Psoas muscle (tissue), 8 donors: ENCODE data around the gene SNX19. TPM values are rescaled to one million over a fixed set of nuclear protein-coding genes. Genes with fewer than 3 reads are reported as not detected.

Source experiments
- ATAC-seq, 4 donors: fragments of 200-7000 bp; cut with Tn5 transposase; one replicate each; pipeline ENCODE4 v1.9.1; 2020; ENCODE audit warnings: moderate library complexity in 3 of 4, mild to moderate bottlenecking in 2 of 4
- DNase-seq, 2 donors: peaks; one replicate each; pipeline ENCODE4 v3.0.0-alpha.2; 2020
- H3K27ac ChIP-seq: fragments of 200-600 bp; one replicate; pipeline ENCODE4 v1.8.0; 2022
- H3K27me3 ChIP-seq, 3 donors: fragments of 200-600 bp in 1 of 3; one replicate each; pipeline versions ENCODE4 v1.6.1 to v1.8.0; 2013 to 2022; ENCODE audit warnings: low read length in 2 of 3, mild to moderate bottlenecking in 2 of 3, moderate library complexity in 1 of 3; ENCODE audit not compliant: insufficient read depth in 3 of 3
- H3K36me3 ChIP-seq, 2 donors: fragments of 200-600 bp in 1 of 2; one replicate each; pipeline versions ENCODE4 v1.6.1 to v1.8.0; 2013 to 2022; ENCODE audit warnings: low read depth in 1 of 2, mild to moderate bottlenecking in 1 of 2, moderate library complexity in 1 of 2; ENCODE audit not compliant: insufficient read depth in 1 of 2
- H3K4me1 ChIP-seq: fragments of 200-600 bp; one replicate; pipeline ENCODE4 v1.8.0; 2022
- H3K4me3 ChIP-seq: fragments of 200-600 bp; one replicate; pipeline ENCODE4 v1.8.0; 2022; ENCODE audit warnings: mild to moderate bottlenecking
- H3K9me3 ChIP-seq: fragments of 200-600 bp; one replicate; pipeline ENCODE4 v1.8.0; 2022
- WGBS, 3 donors: extraction: QIAGEN DNeasy Blood & Tissue Kit; methylation state at CpG; one replicate each; pipeline versions ENCODE4 v1.1.6 to v1.1.7; 2013; 5-methylcytosine and 5-hydroxymethylcytosine counted together
- intact Hi-C, 2 donors: fragments of 100-400 bp; cut with DNase I; formaldehyde crosslinking; loops; one replicate each; pipeline versions ENCODE4 v1.11.0 to v1.14.2; 2022
- polyA plus RNA-seq, 3 donors: library from polyadenylated mRNA; stranded (reverse); fragments of 200-250 nt; gene quantifications; one replicate each; pipeline ENCODE4 v1.2.3, GENCODE V29; 2013
- total RNA-seq, 4 donors: library from RNA; stranded (reverse); fragmentation: NEBNext Ultra II Directional in 2 of 4; extraction: Animal tissue kit (Norgen Biotek cat#: 25700) in 2 of 4; gene quantifications; one replicate each; pipeline versions ENCODE4 v1.2.1 to v1.2.4, GENCODE V29; 2021 to 2023
- TF ChIP-seq, protein P1 (sequence below): fragments of 200-600 bp; IDR thresholded peaks from one replicate; pipeline ENCODE4 v1.8.0; 2022; ENCODE audit warnings: antibody characterized with exemption
- donor health status: healthy with polysubstance abuse.
- donor health status: DM: no; HTN: no; CAD: no; lungs with moderate emphysema.
- donor health status: Bipolar disorder and iron deficiency.
- donor health status: healthy.
- donor health status: DM: yes; HTN: yes; CAD: no.
- donor health status: DM: no; HTN: no; CAD: no.
- donor health status: DM: no; HTN: no; CAD: no.
- donor health status: DM: yes; HTN: yes; CAD: no.

The SNX19 gene
- total and polyA plus RNA-seq, 7 donors, result 21.4 to 66.2 (median 36.0) TPM

DNA sequence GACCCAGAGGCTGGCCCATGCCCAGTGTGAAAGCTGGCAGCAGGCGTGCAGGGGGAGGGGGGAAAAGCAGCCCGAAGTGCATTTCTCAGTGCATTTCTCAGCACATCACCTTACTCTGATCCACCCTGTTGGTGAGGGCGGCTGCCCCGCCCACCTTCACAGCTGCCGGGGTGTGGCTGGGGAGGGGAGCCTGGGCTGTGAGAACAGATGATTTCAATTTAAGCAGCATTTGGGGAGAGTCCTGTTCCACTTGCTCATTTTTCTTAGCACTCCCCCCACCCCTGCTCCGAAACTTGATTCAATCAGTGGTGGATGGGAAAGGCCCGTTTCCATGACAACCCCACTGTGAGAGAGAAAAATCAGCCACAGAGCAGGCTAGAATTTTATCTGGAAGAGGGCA is 84.8 kb downstream of the SNX19 start:
- no peaks in the 10 kb centered on the region for H3K36me3 ChIP-seq
- TF ChIP-seq, protein P1, sequence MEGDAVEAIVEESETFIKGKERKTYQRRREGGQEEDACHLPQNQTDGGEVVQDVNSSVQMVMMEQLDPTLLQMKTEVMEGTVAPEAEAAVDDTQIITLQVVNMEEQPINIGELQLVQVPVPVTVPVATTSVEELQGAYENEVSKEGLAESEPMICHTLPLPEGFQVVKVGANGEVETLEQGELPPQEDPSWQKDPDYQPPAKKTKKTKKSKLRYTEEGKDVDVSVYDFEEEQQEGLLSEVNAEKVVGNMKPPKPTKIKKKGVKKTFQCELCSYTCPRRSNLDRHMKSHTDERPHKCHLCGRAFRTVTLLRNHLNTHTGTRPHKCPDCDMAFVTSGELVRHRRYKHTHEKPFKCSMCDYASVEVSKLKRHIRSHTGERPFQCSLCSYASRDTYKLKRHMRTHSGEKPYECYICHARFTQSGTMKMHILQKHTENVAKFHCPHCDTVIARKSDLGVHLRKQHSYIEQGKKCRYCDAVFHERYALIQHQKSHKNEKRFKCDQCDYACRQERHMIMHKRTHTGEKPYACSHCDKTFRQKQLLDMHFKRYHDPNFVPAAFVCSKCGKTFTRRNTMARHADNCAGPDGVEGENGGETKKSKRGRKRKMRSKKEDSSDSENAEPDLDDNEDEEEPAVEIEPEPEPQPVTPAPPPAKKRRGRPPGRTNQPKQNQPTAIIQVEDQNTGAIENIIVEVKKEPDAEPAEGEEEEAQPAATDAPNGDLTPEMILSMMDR, result no peak
- no peak for ATAC-seq
- H3K4me1 ChIP-seq, result peaks cover 47% of the 10 kb centered on the region
- no peak for DNase-seq
- WGBS, 3 donors, result 42 to 45% (median 43%) methylated on average over 7 of the region's 7 CpGs
- no peaks in the 10 kb centered on the region for H3K27me3 ChIP-seq
- H3K9me3 ChIP-seq, result no peaks in the 10 kb centered on the region
- intact Hi-C loops, result no loop called here
- H3K27ac ChIP-seq, result no peak overlapping the region
- no peak overlapping the region for H3K4me3 ChIP-seq

DNA sequence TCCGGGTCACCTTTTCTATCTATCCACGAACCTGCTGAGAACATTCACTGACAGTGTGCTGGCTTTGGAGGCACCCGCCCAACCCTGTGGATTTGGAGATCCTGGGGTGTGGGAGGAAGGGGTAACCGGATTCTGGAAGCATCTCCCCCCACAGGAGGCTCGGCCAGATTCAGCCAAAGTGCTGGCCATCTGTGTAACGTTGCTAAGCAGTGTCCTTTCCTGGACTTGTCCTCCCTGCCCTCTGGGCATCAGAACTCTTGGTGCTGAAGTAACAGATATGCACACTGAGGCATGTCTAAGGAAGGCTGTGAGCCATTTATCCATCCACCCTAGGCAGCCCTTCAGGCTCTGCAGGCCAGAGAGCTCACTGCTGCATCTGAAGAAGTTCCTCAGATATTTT is 85.7 kb downstream of the SNX19 start:
- no peaks in the 10 kb centered on the region for H3K36me3 ChIP-seq
- intact Hi-C loops, result no loop called here
- TF ChIP-seq, protein P1, result no peak
- peaks cover 47% of the 10 kb centered on the region for H3K4me1 ChIP-seq
- peak overlapping the region; percentile 32 for H3K27ac ChIP-seq
- WGBS, 3 donors, result 15 to 23% (median 16%) methylated on average over 6 of the region's 6 CpGs
- no peaks in the 10 kb centered on the region for H3K27me3 ChIP-seq
- DNase-seq (no peak), ATAC-seq (peak in 3 of 4 donors; percentile 26 to 34 (median 30))
- H3K4me3 ChIP-seq, result no peak overlapping the region
- H3K9me3 ChIP-seq, result no peaks in the 10 kb centered on the region

DNA sequence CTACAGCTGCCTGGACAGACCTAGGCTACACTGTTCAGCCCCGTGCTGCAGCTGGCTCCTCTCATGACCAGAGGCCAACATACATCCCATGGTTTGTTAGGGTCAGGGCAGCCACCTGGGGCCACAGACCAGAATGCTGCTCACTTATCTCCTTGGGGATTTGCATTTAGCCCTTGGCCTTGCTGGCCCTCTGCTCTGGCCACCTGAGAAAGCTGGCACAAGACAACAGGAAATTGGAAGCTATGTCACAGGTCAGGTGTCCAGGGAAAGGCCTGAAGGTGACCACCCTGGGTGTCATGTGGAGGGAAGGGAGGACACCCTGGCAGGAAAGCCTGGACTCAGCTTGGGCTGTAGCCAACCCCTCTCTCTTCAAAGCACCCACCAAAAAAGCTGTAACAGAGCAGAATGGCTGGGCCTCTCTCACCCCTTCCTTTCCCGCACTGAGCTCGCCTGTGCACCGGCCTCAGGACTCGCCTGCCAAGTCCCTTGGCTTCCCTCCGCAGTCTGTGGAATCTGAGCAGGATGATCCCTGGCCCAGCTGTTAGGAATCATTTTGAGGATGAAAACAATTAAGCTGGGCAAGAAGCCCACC is 86.3 kb downstream of the SNX19 start:
- TF ChIP-seq, protein P1, result no peak
- Histone ChIP-seq H3K9me3 (no peaks in the 10 kb centered on the region), H3K27ac (peak overlapping the region; percentile 32), H3K4me1 (peaks cover 47% of the 10 kb centered on the region), H3K4me3 (no peak overlapping the region), H3K36me3 (no peaks in the 10 kb centered on the region), H3K27me3 (no peaks in the 10 kb centered on the region)
- peak; percentile 55 to 66 (median 62) for ATAC-seq
- peak; percentile 74 to 82 for DNase-seq
- intact Hi-C loops, result loop anchor here in 1 of 2 donors (5.0 to 10.0 kb wide), 2 partner anchors 155 to 383 kb away; partner anchors contain the start of gene ADAMTS15
- 5 to 12% (median 7%) methylated on average over 6 of the region's 6 CpGs for WGBS, 3 donors

DNA sequence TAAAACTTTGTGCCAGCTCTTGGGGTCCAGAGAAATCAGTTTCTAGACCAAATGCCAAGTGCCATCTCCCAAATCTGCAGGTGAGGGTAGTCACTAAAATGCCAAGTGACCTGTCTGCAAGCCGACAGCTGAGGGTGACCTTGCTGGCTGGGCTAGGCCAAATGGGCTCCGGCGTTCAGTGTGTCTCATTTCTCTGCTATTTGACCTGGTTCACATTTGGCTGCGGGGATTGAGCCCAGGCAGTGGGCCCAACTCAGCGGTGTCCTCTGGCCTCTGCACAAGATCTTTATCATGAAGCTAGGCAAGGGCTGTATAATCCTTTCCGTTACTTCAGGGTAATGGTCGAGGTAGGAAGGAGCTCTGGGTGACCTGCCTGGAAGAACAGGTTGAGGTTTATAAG is 87.5 kb downstream of the SNX19 start:
- H3K27ac ChIP-seq, result no peak overlapping the region
- no peak overlapping the region for H3K4me3 ChIP-seq
- H3K36me3 ChIP-seq, result no peaks in the 10 kb centered on the region
- intact Hi-C loops, result loop anchor here in 1 of 2 donors (5.0 to 10.0 kb wide), 2 partner anchors 154 to 381 kb away; partner anchors contain the start of gene ADAMTS15
- H3K9me3 ChIP-seq, result no peaks in the 10 kb centered on the region
- ATAC-seq (peak; percentile 75 to 90 (median 86)), DNase-seq (peak; percentile 56 to 79)
- no peaks in the 10 kb centered on the region for H3K27me3 ChIP-seq
- TF ChIP-seq, protein P1, result no peak
- H3K4me1 ChIP-seq, result peaks cover 47% of the 10 kb centered on the region
- 21 to 31% (median 25%) methylated on average over 7 of the region's 7 CpGs for WGBS, 3 donors
